IMR-90 (cell line): ENCODE data around the gene KIF18B. TPM values are rescaled to one million over a fixed set of nuclear protein-coding genes. Genes with fewer than 3 reads are reported as not detected.

Source experiments
- ATAC-seq: fragments of 200-7000 bp; cut with Tn5 transposase; 2 replicates; pipeline ENCODE4 v1.9.1; 2020; ENCODE audit warnings: low read depth, mild to moderate bottlenecking, moderate library complexity
- BruUV-seq: library from RNA; stranded (reverse); fragments of 400-500 nt; replicated peaks from 2 replicates; lab custom pipeline; 2021; lab: Mats Ljungman, UMichigan
- CTCF ChIA-PET: fragments of 300-600 bp; formaldehyde crosslinking; extraction: SDS; loops from one replicate; lab custom pipeline; 2021; ENCODE audit warnings: antibody characterized with exemption; lab: Yijun Ruan, JAX
- POLR2A ChIA-PET: fragments of 300-600 bp; sonication (Branson Sonifier 250); formaldehyde crosslinking; loops from one replicate; lab custom pipeline; 2022; ENCODE audit warnings: antibody characterized with exemption; ENCODE audit not compliant: unreplicated experiment; lab: Charles Lee
- DNase-seq: peaks from one replicate; pipeline ENCODE4 v3.0.0; 2013
- H2AFZ ChIP-seq: replicated peaks from 2 replicates; pipeline ENCODE3; 2013; ENCODE audit warnings: low read length, mild to moderate bottlenecking; ENCODE audit not compliant: poor library complexity
- H2AK5ac ChIP-seq: 2 replicates; pipeline ENCODE4 v1.6.1; 2013; ENCODE audit warnings: low read depth, low read length, inconsistent platforms
- H2AK9ac ChIP-seq: replicated peaks from 2 replicates; pipeline ENCODE3; 2013; ENCODE audit warnings: mild to moderate bottlenecking, low read depth, low read length, moderate library complexity; ENCODE audit not compliant: poor library complexity
- H2BK120ac ChIP-seq: 2 replicates; pipeline ENCODE4 v1.6.1; 2013; ENCODE audit warnings: low read depth, low read length, inconsistent platforms
- H2BK15ac ChIP-seq: 3 replicates; pipeline ENCODE4 v1.6.1; 2013; ENCODE audit warnings: low read depth, low read length, inconsistent platforms
- H2BK20ac ChIP-seq: 2 replicates; pipeline ENCODE4 v1.6.1; 2013; ENCODE audit warnings: low read depth, mild to moderate bottlenecking, inconsistent platforms, low read length, moderate library complexity
- H2BK5ac ChIP-seq: 2 replicates; pipeline ENCODE4 v1.6.1; 2013; ENCODE audit warnings: mild to moderate bottlenecking, low read depth, low read length, inconsistent platforms; ENCODE audit not compliant: poor library complexity, severe bottlenecking
- H3K14ac ChIP-seq: replicated peaks from 2 replicates; pipeline ENCODE4 v1.6.1; 2013; ENCODE audit warnings: low read depth, low read length, inconsistent platforms
- H3K18ac ChIP-seq: 2 replicates; pipeline ENCODE4 v1.6.1; 2013; ENCODE audit warnings: low read depth, low read length, control low read depth
- H3K23ac ChIP-seq: 2 replicates; pipeline ENCODE4 v1.6.1; 2013; ENCODE audit warnings: low read depth, low read length, inconsistent platforms
- H3K27ac ChIP-seq: 2 replicates; pipeline ENCODE4 v1.5.1; 2013; ENCODE audit warnings: mild to moderate bottlenecking, control low read depth, low read length; ENCODE audit not compliant: insufficient read depth
- H3K27me3 ChIP-seq: 2 replicates; pipeline ENCODE4 v1.6.1; 2013; ENCODE audit warnings: low read length; ENCODE audit not compliant: control insufficient read depth, insufficient read depth
- H3K36me3 ChIP-seq: 2 replicates; pipeline ENCODE4 v1.6.1; 2013; ENCODE audit warnings: low read length, mixed read lengths; ENCODE audit not compliant: control insufficient read depth, insufficient read depth
- H3K4ac ChIP-seq: 2 replicates; pipeline ENCODE4 v1.6.1; 2013; ENCODE audit warnings: low read depth, low read length, inconsistent platforms
- H3K4me1 ChIP-seq: 2 replicates; pipeline ENCODE4 v1.6.1; 2013; ENCODE audit warnings: low read length, mixed read lengths; ENCODE audit not compliant: control insufficient read depth, insufficient read depth
- H3K4me2 ChIP-seq: 2 replicates; pipeline ENCODE4 v1.6.1; 2013; ENCODE audit warnings: low read depth, mild to moderate bottlenecking, control low read depth, low read length, moderate library complexity
- H3K4me3 ChIP-seq: 2 replicates; pipeline ENCODE4 v1.5.1; 2013; ENCODE audit warnings: low read depth, mild to moderate bottlenecking, control low read depth, low read length, moderate library complexity; ENCODE audit not compliant: insufficient read depth
- H3K56ac ChIP-seq: 2 replicates; pipeline ENCODE4 v1.6.1; 2013; ENCODE audit warnings: low read length, inconsistent platforms; ENCODE audit not compliant: insufficient read depth; ENCODE audit errors: extremely low read depth
- H3K79me1 ChIP-seq, 2 experiments: 2 replicates each; pipeline ENCODE4 v1.6.1; 2013; ENCODE audit warnings: low read length in 2 of 2, inconsistent platforms in 1 of 2, low read depth in 1 of 2
- H3K9ac ChIP-seq: 2 replicates; pipeline ENCODE4 v1.6.1; 2013; ENCODE audit warnings: low read depth, low read length, control low read depth
- H3K9me1 ChIP-seq: 2 replicates; pipeline ENCODE4 v1.6.1; 2013; ENCODE audit warnings: low read length, inconsistent platforms; ENCODE audit not compliant: insufficient read depth
- H3K9me3 ChIP-seq: 2 replicates; pipeline ENCODE4 v1.6.1; 2013; ENCODE audit warnings: low read length; ENCODE audit not compliant: control insufficient read depth, insufficient read depth
- H4K20me1 ChIP-seq: 2 replicates; pipeline ENCODE4 v1.6.1; 2013; ENCODE audit warnings: low read length, inconsistent platforms; ENCODE audit not compliant: insufficient read depth
- H4K5ac ChIP-seq: 2 replicates; pipeline ENCODE4 v1.6.1; 2013; ENCODE audit warnings: mild to moderate bottlenecking, low read depth, low read length, control low read depth
- H4K8ac ChIP-seq, 2 experiments: 2 replicates each; pipeline ENCODE4 v1.6.1; 2013; ENCODE audit warnings: low read depth in 2 of 2, low read length in 2 of 2, control low read depth in 1 of 2, inconsistent platforms in 1 of 2
- H4K91ac ChIP-seq: 2 replicates; pipeline ENCODE4 v1.6.1; 2013; ENCODE audit warnings: low read depth, low read length, inconsistent platforms; ENCODE audit not compliant: insufficient read depth
- BHLHE40 ChIP-seq: fragments of 150-350 bp; IDR thresholded peaks from 2 replicates; pipeline ENCODE4 v1.6.1; 2016; ENCODE audit warnings: mild to moderate bottlenecking, low read depth, low read length
- CEBPB ChIP-seq: IDR thresholded peaks from 2 replicates; pipeline ENCODE4 v1.6.1; 2012; ENCODE audit warnings: low read depth, low read length, improper control_type of control experiment
- CHD1 ChIP-seq: IDR thresholded peaks from 2 replicates; pipeline ENCODE4 v1.6.1; 2012; ENCODE audit warnings: low read depth, low read length, improper control_type of control experiment
- FOS ChIP-seq: fragments of 150-350 bp; IDR thresholded peaks from 2 replicates; pipeline ENCODE4 v1.6.1; 2016; ENCODE audit warnings: low read depth, low read length
- MAFK ChIP-seq: IDR thresholded peaks from 2 replicates; pipeline ENCODE4 v1.6.1; 2012; ENCODE audit warnings: low read depth, low read length, improper control_type of control experiment
- MAZ ChIP-seq: IDR thresholded peaks from 2 replicates; pipeline ENCODE4 v1.6.1; 2012; ENCODE audit warnings: low read depth, mild to moderate bottlenecking, low read length, improper control_type of control experiment, moderate library complexity, borderline replicate concordance
- MXI1 ChIP-seq: IDR thresholded peaks from 2 replicates; pipeline ENCODE4 v1.6.1; 2012; ENCODE audit warnings: low read depth, mild to moderate bottlenecking, low read length, moderate library complexity, borderline replicate concordance
- NFE2L2 ChIP-seq: fragments of 150-350 bp; IDR thresholded peaks from 2 replicates; pipeline ENCODE4 v1.6.1; 2016; ENCODE audit warnings: low read depth, mild to moderate bottlenecking, low read length
- POLR2A ChIP-seq: IDR thresholded peaks from 2 replicates; pipeline ENCODE4 v1.6.1; 2012; ENCODE audit warnings: mild to moderate bottlenecking, low read depth, low read length
- RAD21 ChIP-seq: IDR thresholded peaks from 2 replicates; pipeline ENCODE4 v1.6.1; 2012; ENCODE audit warnings: low read length, improper control_type of control experiment
- RCOR1 ChIP-seq: IDR thresholded peaks from 2 replicates; pipeline ENCODE4 v1.6.1; 2012; ENCODE audit warnings: mild to moderate bottlenecking, low read length, improper control_type of control experiment; ENCODE audit not compliant: insufficient replicate concordance
- RFX5 ChIP-seq: IDR thresholded peaks from 2 replicates; pipeline ENCODE4 v1.8.0; 2012; ENCODE audit warnings: low read depth, mild to moderate bottlenecking, low read length, moderate library complexity
- SMC3 ChIP-seq: fragments of 150-350 bp; IDR thresholded peaks from 2 replicates; pipeline ENCODE4 v1.6.1; 2016; ENCODE audit warnings: low read depth, mild to moderate bottlenecking, antibody characterized with exemption, low read length, moderate library complexity
- WGBS, 2 experiments: methylation state at CpG; one replicate each; pipeline versions ENCODE4 v1.1.5 to v1.1.7; 2013; ENCODE audit warnings: missing lambda C conversion rate in 2 of 2; ENCODE audit not compliant: insufficient read length in 1 of 2; ENCODE audit errors: extremely low coverage in 2 of 2; 5-methylcytosine and 5-hydroxymethylcytosine counted together
- dilution Hi-C: fragments of 300-500 bp; cut with HindIII; formaldehyde crosslinking; loops from one replicate; pipeline ENCODE4 v1.14.3; 2018; ENCODE audit warnings: low sequenced_read_pairs; ENCODE audit not compliant: unreplicated experiment
- in situ Hi-C: fragments of 300-500 bp; cut with MboI; formaldehyde crosslinking; loops from 3 replicates; pipeline ENCODE4 v1.14.3; 2019; ENCODE audit warnings: low sequenced_read_pairs, inconsistent platforms, mixed read lengths
- intact Hi-C: fragments of 100-400 bp; cut with micrococcal nuclease; formaldehyde crosslinking; loops from 2 replicates; pipeline ENCODE4 v1.10.0; 2022
- polyA plus RNA-seq, 3 experiments: library from polyadenylated mRNA; depleted of rRNA; stranded (reverse); fragments of >200 nt; gene quantifications; 2 replicates each; pipeline ENCODE4 v1.2.3, GENCODE V29; 2012; ENCODE audit warnings: low replicate concordance in 1 of 3
- total RNA-seq: library from RNA; depleted of rRNA; stranded (reverse); fragments of >200 nt; gene quantifications from 2 replicates; pipeline ENCODE4 v1.2.3, GENCODE V29; 2012
- TF ChIP-seq, protein P1 (sequence below): fragments of 150-350 bp; IDR thresholded peaks from 2 replicates; pipeline ENCODE4 v1.6.1; 2017; ENCODE audit warnings: mild to moderate bottlenecking, antibody characterized with exemption, low read length, low read depth
- TF ChIP-seq, protein P2 (sequence below): fragments of 150-350 bp; IDR thresholded peaks from 2 replicates; pipeline ENCODE4 v1.6.1; 2016; ENCODE audit warnings: low read depth, mild to moderate bottlenecking, low read length, moderate library complexity, borderline replicate concordance
- TF ChIP-seq, protein P3 (sequence below): conservative IDR thresholded peaks from 2 replicates; pipeline ENCODE4 v1.5.1; 2012; ENCODE audit warnings: mild to moderate bottlenecking, low read depth, low read length, improper control_type of control experiment

The KIF18B gene
- total and polyA plus RNA-seq, 2 of the 4 experiments (the other 2 are of a cell fraction), result 1.3 to 16.0 TPM

DNA sequence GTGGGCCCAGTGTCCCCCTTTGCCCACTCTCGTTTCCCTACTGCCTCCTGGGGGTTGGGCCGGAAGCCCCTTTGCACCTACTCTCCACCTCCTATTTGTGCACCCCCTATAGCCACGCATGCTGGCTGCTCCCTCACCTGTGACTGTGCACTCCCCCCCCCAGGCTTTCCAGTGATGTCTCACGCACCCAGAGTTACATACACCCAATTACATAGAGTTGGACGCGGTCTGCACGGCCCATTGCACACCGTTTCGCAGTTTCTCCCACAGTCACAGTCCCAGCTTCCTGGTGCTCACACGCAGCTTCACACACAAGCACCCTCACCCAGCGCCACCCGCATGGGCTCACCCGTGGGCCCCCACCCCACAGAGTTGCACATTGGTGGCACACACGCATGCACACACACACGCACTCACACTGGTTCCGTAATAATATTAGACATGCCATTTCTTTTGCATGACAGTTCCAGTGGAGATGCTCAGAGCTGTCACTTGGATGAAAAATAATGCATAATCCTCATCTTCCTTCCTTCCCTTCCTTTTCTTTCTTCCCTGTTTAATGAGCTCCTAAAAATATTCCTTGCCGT is 42.1 kb upstream of the KIF18B start:
- peaks cover 2% of the 10 kb centered on the region; the same call in 1 of the 2 replicates for H3K4me1 ChIP-seq
- H3K23ac ChIP-seq, result no peak overlapping the region
- H3K18ac ChIP-seq, result no peak overlapping the region
- ChIA-PET CTCF (no interaction called here), POLR2A (no interaction called here)
- no TSS peak for BruUV-seq
- H2AFZ ChIP-seq, result no peak overlapping the region
- no peak overlapping the region for H3K27ac ChIP-seq
- H3K4me3 ChIP-seq, result no peak overlapping the region
- no peak overlapping the region for H3K4me2 ChIP-seq
- no peak overlapping the region for H3K9ac ChIP-seq
- H2AK9ac ChIP-seq, result no peak overlapping the region
- no peak overlapping the region for H4K8ac ChIP-seq
- dilution Hi-C loops, result no loop called here
- H2BK5ac ChIP-seq, result no peak overlapping the region
- no peak overlapping the region for H2BK15ac ChIP-seq
- intact Hi-C loops, result no loop called here
- no peak overlapping the region for H3K14ac ChIP-seq
- H2AK5ac ChIP-seq, result no peak overlapping the region
- TF ChIP-seq, protein P1, sequence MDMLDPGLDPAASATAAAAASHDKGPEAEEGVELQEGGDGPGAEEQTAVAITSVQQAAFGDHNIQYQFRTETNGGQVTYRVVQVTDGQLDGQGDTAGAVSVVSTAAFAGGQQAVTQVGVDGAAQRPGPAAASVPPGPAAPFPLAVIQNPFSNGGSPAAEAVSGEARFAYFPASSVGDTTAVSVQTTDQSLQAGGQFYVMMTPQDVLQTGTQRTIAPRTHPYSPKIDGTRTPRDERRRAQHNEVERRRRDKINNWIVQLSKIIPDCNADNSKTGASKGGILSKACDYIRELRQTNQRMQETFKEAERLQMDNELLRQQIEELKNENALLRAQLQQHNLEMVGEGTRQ, result no peak
- TF ChIP-seq NFE2L2, result no peak
- no peak for TF ChIP-seq RFX5
- TF ChIP-seq SMC3, result no peak
- no peak for TF ChIP-seq FOS
- TF ChIP-seq RAD21, result no peak
- no peak for TF ChIP-seq RCOR1
- no peak for TF ChIP-seq BHLHE40
- TF ChIP-seq, protein P2, sequence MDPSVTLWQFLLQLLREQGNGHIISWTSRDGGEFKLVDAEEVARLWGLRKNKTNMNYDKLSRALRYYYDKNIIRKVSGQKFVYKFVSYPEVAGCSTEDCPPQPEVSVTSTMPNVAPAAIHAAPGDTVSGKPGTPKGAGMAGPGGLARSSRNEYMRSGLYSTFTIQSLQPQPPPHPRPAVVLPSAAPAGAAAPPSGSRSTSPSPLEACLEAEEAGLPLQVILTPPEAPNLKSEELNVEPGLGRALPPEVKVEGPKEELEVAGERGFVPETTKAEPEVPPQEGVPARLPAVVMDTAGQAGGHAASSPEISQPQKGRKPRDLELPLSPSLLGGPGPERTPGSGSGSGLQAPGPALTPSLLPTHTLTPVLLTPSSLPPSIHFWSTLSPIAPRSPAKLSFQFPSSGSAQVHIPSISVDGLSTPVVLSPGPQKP, result no peak
- TF ChIP-seq, protein P3, sequence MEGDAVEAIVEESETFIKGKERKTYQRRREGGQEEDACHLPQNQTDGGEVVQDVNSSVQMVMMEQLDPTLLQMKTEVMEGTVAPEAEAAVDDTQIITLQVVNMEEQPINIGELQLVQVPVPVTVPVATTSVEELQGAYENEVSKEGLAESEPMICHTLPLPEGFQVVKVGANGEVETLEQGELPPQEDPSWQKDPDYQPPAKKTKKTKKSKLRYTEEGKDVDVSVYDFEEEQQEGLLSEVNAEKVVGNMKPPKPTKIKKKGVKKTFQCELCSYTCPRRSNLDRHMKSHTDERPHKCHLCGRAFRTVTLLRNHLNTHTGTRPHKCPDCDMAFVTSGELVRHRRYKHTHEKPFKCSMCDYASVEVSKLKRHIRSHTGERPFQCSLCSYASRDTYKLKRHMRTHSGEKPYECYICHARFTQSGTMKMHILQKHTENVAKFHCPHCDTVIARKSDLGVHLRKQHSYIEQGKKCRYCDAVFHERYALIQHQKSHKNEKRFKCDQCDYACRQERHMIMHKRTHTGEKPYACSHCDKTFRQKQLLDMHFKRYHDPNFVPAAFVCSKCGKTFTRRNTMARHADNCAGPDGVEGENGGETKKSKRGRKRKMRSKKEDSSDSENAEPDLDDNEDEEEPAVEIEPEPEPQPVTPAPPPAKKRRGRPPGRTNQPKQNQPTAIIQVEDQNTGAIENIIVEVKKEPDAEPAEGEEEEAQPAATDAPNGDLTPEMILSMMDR, result no peak
- TF ChIP-seq MAZ, result no peak
- TF ChIP-seq CHD1, result no peak
- no peak for TF ChIP-seq CEBPB
- no peak for TF ChIP-seq MXI1
- no peak for TF ChIP-seq POLR2A
- no peak for TF ChIP-seq MAFK
- no peaks in the 10 kb centered on the region for H4K20me1 ChIP-seq
- 84% methylated on average over 14 of the region's 17 CpGs; no CpG with 5 or more reads in 1 of the 2 experiments for WGBS, 2 experiments
- H3K79me1 ChIP-seq, result no peaks in the 10 kb centered on the region
- no peaks in the 10 kb centered on the region for H3K36me3 ChIP-seq
- DNase-seq (no peak), ATAC-seq (no peak)
- no peaks in the 10 kb centered on the region for H3K9me3 ChIP-seq
- H4K91ac ChIP-seq, result no peak overlapping the region
- no peak overlapping the region for H4K5ac ChIP-seq
- no peak overlapping the region for H3K56ac ChIP-seq
- H3K9me1 ChIP-seq, result no peaks in the 10 kb centered on the region
- H2BK20ac ChIP-seq, result no peak overlapping the region
- peaks cover 18% of the 10 kb centered on the region for H3K27me3 ChIP-seq
- no peak overlapping the region for H2BK120ac ChIP-seq
- in situ Hi-C loops, result no loop called here
- H3K4ac ChIP-seq, result no peak overlapping the region
